RWPE2 (cell line): ENCODE data around the gene UPF1.

Experiments used
- ATAC-seq: fragments of 200-7000 bp; cut with Tn5 transposase; 3 replicates; pipeline ENCODE4 v1.9.1; 2021; ENCODE audit warnings: low read depth
- DNase-seq: peaks from one replicate; pipeline ENCODE4 v3.0.0-alpha.2; 2020; ENCODE audit warnings: low spot score
- H3K27ac ChIP-seq: fragments of 450-650 bp; 2 replicates; pipeline ENCODE4 v1.5.1; 2017; ENCODE audit warnings: mild to moderate bottlenecking; ENCODE audit not compliant: poor library complexity, severe bottlenecking
- H3K27me3 ChIP-seq: fragments of 250-450 bp; sonication (Bioruptor Pico); 2 replicates; pipeline ENCODE4 v1.5.1; 2021; ENCODE audit warnings: mild to moderate bottlenecking, moderate library complexity; ENCODE audit not compliant: insufficient read depth, poor library complexity, severe bottlenecking
- H3K36me3 ChIP-seq: fragments of 250-450 bp; sonication (Bioruptor Pico); 2 replicates; pipeline ENCODE4 v1.5.1; 2020; ENCODE audit warnings: low read depth, mild to moderate bottlenecking, moderate library complexity
- H3K4me1 ChIP-seq: fragments of 250-450 bp; sonication (Bioruptor Pico); 2 replicates; pipeline ENCODE4 v1.5.1; 2021; ENCODE audit warnings: mild to moderate bottlenecking, moderate library complexity; ENCODE audit not compliant: insufficient read depth, poor library complexity, severe bottlenecking
- H3K4me3 ChIP-seq: fragments of 250-450 bp; sonication (Bioruptor Pico); 2 replicates; pipeline ENCODE4 v1.5.1; 2021; ENCODE audit warnings: mild to moderate bottlenecking, moderate library complexity; ENCODE audit not compliant: severe bottlenecking
- H3K9me3 ChIP-seq: fragments of 250-450 bp; sonication (Bioruptor Pico); 2 replicates; pipeline ENCODE4 v1.5.1; 2021; ENCODE audit warnings: mild to moderate bottlenecking, moderate library complexity; ENCODE audit not compliant: severe bottlenecking
- CTCF ChIP-seq: fragments of 450-650 bp; IDR thresholded peaks from one replicate; pipeline ENCODE4 v1.5.1; 2017; ENCODE audit warnings: mild to moderate bottlenecking, moderate library complexity; ENCODE audit not compliant: poor library complexity, severe bottlenecking

The UPF1 gene

DNA sequence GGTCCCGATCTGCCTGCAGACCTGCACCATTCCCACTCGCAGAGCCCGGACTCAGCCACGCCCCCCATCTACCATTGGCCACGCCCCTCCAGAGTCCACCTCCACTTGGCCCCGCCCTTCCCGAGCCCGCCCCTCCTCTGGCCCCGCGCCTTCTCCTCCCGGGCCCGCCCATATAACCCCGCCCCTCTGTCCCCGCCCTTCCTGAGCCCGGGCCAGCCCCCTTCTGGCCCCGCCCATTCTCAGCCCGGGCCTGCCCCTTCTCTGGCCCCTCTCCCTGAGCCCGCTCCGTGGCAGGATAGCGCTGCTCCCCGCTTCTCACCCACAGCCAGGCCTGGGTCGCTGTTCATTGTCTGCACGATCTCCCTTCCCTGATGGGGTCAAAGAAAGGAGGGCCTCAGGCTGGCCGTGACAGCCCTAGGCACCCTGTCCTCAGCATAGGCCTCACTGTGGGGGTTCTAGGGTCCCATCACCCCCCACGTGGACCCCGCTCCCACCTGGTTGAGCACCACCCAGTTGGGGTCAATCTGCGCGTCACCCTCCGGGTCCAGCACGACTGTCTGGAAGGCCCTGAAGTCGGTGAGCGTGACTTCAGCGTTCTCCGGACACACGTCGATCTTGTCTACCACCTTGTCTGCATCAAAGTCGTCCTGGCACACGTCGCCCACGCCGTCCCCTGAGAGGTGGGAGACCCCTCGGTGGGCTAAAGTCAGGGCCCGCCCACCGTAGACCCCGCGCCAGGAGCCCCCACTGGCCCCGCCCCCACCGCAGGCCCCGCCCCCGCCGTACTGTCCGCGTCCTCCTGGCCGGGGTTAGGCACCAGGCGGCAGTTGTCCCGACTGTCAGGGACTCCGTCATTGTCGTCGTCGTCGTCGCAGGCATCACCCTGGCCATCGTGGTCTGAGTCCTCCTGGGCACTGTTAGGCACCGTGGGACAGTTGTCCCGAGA, 46.3 kb upstream of the UPF1 start:
- Histone ChIP-seq H3K36me3 (no peaks in the 10 kb centered on the region), H3K4me3 (no peak overlapping the region), H3K9me3 (no peaks in the 10 kb centered on the region), H3K27me3 (peaks cover 37% of the 10 kb centered on the region), H3K27ac (no peak overlapping the region), H3K4me1 (no peaks in the 10 kb centered on the region)
- ATAC-seq (peak; percentile 65), DNase-seq (no peak)
- TF ChIP-seq CTCF, result no peak

GRCh38 chr19:18788529-18789421, 43.0 kb upstream of the UPF1 start:
- no peaks in the 10 kb centered on the region for H3K36me3 ChIP-seq
- H3K4me1 ChIP-seq, result no peaks in the 10 kb centered on the region
- no peak for ATAC-seq
- H3K4me3 ChIP-seq, result no peak overlapping the region
- no peaks in the 10 kb centered on the region for H3K9me3 ChIP-seq
- H3K27me3 ChIP-seq, result peaks cover 58% of the 10 kb centered on the region
- no peak overlapping the region for H3K27ac ChIP-seq
- no peak for TF ChIP-seq CTCF
- peak; percentile 60 for DNase-seq

- Histone ChIP-seq H3K4me1 (no peaks in the 10 kb centered on the region), H3K27ac (no peak overlapping the region), H3K9me3 (no peaks in the 10 kb centered on the region), H3K27me3 (peaks cover 58% of the 10 kb centered on the region), H3K36me3 (no peaks in the 10 kb centered on the region), H3K4me3 (no peak overlapping the region)
- ATAC-seq (no peak), DNase-seq (peak; percentile 64)
- no peak for TF ChIP-seq CTCF
Observed at GRCh38 chr19:18789422-18789869, 42.3 kb upstream of the UPF1 start.

DNA sequence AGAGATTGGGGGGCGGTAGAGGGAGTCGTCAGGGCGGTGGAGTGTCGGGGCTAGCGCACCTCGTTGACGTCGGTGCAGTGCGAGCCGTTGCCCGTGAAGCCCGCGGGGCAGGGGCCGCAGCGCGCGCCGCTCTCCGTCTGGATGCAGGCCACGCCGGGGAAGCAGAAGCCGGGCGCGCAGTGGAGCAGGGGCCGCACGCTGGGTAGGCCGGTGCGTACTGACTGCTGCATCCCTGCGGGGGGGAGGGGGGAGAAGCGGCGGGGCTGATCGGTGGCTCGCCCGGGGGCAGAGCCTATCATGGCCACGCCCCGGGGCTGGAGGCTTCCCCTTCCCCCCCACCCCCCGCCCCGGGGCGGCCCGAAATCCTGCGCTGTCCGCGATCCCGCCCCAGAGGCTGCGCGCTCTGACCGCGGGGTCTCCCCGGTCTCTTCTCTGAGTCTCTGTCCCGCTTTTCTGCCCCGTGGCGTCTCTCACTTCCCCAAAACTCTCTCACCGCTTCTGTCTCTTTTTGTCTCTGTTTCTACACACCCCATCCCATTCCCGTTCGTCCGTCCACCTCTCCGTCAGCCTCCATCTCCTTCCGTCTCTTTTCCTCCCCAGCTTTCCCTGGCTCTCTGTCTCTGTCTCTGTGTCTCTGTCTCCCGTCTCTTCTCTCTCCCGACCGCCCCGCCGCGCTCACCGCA, 41.7 kb upstream of the UPF1 start:
- H3K27ac ChIP-seq, result no peak overlapping the region
- peak; percentile 37 for ATAC-seq
- no peaks in the 10 kb centered on the region for H3K9me3 ChIP-seq
- TF ChIP-seq CTCF, result no peak
- DNase-seq, result peak; percentile 65
- no peaks in the 10 kb centered on the region for H3K4me1 ChIP-seq
- H3K4me3 ChIP-seq, result no peak overlapping the region
- peaks cover 58% of the 10 kb centered on the region for H3K27me3 ChIP-seq
- no peaks in the 10 kb centered on the region for H3K36me3 ChIP-seq
